22Rv1 (cell line): ENCODE data around the gene DDX3X.

Experiments used
- H3K27ac ChIP-seq: fragments of 450-650 bp; 2 replicates; pipeline ENCODE4 v1.5.1; 2017
- CTCF ChIP-seq: fragments of 450-650 bp; IDR thresholded peaks from 2 replicates; pipeline ENCODE4 v1.5.1; 2017; ENCODE audit warnings: mild to moderate bottlenecking
- ZFX ChIP-seq: fragments of 450-650 bp; IDR thresholded peaks from 2 replicates; pipeline ENCODE4 v1.6.1; 2017; ENCODE audit warnings: antibody characterized with exemption, borderline replicate concordance

DDX3X gene

GRCh38 chrX:41373989-41374606 is 40.1 kb downstream of the DDX3X start:
- no peak overlapping the region for H3K27ac ChIP-seq
- TF ChIP-seq ZFX: no peak
- no peak for TF ChIP-seq CTCF

- TF ChIP-seq CTCF (no peak), ZFX (no peak)
- H3K27ac ChIP-seq: no peak overlapping the region
These were observed 43.7 kb downstream of the DDX3X start for GRCh38 chrX:41377624-41378023.

GRCh38 chrX:41381685-41382084 is 47.7 kb downstream of the DDX3X start:
- TF ChIP-seq ZFX (no peak), CTCF (no peak)
- no peak overlapping the region for H3K27ac ChIP-seq

GRCh38 chrX:41382714-41383645 is 49.0 kb downstream of the DDX3X start:
- TF ChIP-seq CTCF (no peak), ZFX (no peak)
- H3K27ac ChIP-seq: no peak overlapping the region

- H3K27ac ChIP-seq: no peak overlapping the region
- TF ChIP-seq CTCF: no peak
- no peak for TF ChIP-seq ZFX
These were observed 50.2 kb downstream of the DDX3X start for GRCh38 chrX:41384051-41384705.

- TF ChIP-seq CTCF: no peak
- no peak for TF ChIP-seq ZFX
- no peak overlapping the region for H3K27ac ChIP-seq
These were observed 52.4 kb downstream of the DDX3X start for GRCh38 chrX:41386222-41386990.
